AG08395 (cell line): Measurements from ENCODE around the gene LY6G6C.

Experiments used
- DNase-seq: peaks from one replicate; pipeline ENCODE4 v3.0.0; 2012; ENCODE audit warnings: mixed read lengths, low spot score

LY6G6C gene

DNA sequence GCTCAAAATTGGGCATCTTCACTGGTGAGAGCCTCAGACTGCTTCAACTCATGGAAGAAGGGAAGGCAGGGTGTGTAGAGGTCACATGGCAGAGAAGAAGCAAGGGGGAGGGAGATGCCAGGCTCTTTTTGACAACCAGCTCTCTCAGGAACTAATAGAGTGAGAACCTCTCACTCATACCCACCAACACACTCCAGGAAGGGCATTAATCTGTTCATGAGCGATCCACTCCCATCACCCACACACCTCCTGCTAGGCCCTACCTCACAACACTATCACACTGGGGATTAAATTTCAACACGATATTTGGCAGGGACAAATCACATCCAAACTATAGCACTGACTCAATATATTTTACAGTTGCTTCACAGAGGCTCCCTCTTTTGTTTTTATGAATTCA, 20.3 kb upstream of the LY6G6C start:
- DNase-seq = no peak

- no peak for DNase-seq
These were observed 19.1 kb upstream of the LY6G6C start for GRCh38 chr6:31740397-31741223.

GRCh38 chr6:31739639-31740396, 18.3 kb upstream of the LY6G6C start, which contains the start of gene MSH5:
Gene MSH5 (plus strand): TSS chr6:31740005. CDS start chr6:31740467, 462 bp downstream.
- peak; percentile 99 for DNase-seq

GRCh38 chr6:31737991-31738979, 16.7 kb upstream of the LY6G6C start:
- DNase-seq = peak; percentile 81

DNA sequence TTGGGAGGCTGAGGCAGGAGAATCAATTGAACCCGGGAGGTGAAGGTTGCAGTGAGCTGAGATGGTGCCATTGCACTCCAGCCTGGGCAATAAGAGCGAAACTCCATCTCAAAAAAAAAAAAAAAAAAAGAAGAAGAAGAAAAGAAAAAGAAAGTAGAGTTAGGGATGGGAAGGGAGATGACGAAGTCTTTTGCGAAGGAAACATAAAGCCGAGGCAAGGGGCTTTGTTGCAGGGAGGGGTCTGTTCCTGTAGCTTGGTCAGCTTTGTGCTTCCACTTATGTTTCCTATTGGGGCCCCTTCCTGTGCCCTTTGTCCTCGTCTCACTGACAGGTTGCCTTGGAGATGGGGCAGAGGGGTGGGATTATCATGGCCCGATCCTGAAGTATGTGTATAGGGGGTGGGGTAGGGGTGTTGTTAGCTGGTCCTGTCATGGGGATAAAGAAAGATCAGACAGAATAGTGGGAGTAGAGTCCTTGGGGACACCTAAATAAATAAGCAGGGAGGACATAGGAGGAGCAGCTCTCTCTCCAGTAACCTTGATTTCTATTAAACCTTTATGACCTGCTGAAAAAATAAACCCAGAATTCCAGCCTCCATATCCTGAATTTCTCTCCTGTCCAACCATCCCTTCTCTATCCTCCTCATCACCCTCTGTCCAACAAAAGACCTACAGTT, 15.9 kb upstream of the LY6G6C start:
- no peak for DNase-seq

DNA sequence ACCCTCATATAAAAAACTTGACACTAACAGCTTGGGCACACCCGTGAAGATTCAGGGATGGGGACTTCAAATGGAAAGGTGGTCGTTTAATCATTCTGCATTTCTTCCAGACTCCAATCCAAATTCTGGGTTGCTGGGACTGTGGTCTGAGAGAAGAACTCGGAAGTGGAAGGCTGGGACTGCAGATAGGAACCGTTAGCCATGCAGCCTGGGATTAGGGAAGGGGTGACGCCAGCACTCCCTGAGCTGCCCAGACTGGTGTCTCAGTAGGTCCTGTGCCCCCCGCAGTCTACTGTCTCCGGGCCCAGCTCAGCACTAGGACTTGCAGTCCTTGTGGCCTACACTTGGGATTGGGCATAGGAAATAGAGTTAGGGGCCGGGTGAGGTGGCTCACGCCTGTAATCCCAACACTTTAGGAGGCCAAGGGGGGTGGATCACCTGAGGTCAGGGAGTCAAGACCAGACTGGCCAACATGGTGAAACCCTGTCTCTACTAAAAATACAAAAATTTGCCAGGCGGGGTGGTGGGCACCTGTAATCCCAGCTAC, 15.3 kb upstream of the LY6G6C start:
- no peak for DNase-seq

GRCh38 chr6:31736021-31736767, 14.6 kb upstream of the LY6G6C start, which contains the start of gene CLIC1:
Gene CLIC1 (minus strand): TSS chr6:31736530. CDS start chr6:31736300, 230 bp downstream.
- DNase-seq = peak; percentile 92

GRCh38 chr6:31734821-31735406, 13.4 kb upstream of the LY6G6C start:
- DNase-seq = peak; percentile 60

- DNase-seq = no peak
These were observed 12.8 kb upstream of the LY6G6C start for GRCh38 chr6:31734247-31734820.

- DNase-seq = no peak
These were observed 12.2 kb upstream of the LY6G6C start for GRCh38 chr6:31733734-31734133.

DNA sequence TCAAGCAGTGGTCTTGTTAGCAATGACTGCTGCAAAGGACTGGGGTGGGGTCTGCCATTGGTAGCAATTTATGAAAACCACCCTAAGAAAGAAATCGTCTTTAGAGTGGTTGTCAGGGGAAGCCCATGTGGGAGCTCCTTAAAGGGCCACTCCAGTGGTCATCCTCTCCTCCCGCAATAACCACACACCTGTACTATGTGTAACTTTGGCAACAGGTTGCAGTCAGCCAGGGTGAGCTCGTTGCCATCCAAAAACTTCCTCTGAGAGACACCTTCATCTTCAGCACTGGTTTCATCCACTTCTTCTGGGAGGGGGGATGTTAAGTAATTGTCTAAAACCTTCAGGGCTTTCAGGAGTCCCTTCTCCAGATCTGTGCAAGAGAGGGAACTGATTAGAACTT, 10.5 kb upstream of the LY6G6C start:
- no peak for DNase-seq

DNA sequence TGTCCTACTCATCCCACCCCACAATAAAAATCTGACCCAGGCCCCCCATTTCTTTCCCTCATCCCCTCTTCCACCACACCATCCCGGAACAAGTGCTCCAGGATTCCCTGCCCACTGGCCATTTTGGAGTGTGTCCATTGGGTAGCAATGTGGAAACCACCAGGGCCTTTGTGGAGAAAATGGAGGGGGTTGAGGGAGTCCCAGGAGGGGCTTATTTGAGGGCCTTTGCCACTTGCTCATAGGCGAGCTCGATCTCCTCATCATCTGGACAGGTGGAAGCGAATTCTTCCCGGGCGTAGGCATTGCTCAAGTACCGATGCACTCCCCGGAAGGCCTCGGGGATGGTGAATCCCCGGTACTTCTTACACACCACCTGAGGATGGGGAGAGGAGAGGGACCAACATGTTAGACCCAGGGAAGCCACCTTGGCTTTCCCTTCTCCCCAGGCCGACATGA, 9.1 kb upstream of the LY6G6C start:
- no peak for DNase-seq

DNA sequence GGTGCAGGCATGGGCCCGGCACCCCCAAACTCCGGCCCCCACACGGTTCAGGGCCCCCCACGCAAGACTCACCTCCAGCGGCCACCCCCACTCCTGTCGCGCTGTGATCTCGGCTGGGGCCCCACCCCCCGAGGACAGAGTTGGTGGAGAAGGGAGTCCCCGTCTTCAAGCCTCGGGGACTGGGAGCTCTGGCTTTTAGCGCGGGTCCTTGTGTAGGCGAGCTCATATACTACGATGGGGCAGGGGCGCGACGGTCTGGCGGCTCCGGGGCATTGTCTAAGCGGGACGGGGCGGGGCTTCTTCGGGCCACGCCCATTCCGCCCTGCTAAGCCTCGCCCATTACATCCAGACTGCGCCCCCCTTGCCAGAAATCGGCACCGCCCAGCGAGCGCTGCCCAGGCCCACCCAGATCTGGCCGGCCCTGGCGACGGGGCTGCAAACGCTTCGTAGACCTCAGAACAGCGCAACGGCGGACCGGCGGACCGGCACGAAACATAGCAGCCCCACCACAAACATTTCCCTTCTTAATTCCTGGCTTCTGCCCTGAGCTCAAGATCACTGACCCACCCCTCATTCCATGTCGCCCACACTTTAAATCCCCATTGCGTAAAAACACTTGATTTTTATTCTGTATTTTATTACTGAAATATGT, 8.6 kb upstream of the LY6G6C start:
- DNase-seq = peak; percentile 90

GRCh38 chr6:31729515-31729978, 8.0 kb upstream of the LY6G6C start:
- DNase-seq = peak; percentile 94

- no peak for DNase-seq
These were observed 7.4 kb upstream of the LY6G6C start, which contains the start of gene DDAH2 for GRCh38 chr6:31728767-31729514. Gene DDAH2 (minus strand): TSS chr6:31729299. CDS start chr6:31729161, 138 bp downstream.

DNA sequence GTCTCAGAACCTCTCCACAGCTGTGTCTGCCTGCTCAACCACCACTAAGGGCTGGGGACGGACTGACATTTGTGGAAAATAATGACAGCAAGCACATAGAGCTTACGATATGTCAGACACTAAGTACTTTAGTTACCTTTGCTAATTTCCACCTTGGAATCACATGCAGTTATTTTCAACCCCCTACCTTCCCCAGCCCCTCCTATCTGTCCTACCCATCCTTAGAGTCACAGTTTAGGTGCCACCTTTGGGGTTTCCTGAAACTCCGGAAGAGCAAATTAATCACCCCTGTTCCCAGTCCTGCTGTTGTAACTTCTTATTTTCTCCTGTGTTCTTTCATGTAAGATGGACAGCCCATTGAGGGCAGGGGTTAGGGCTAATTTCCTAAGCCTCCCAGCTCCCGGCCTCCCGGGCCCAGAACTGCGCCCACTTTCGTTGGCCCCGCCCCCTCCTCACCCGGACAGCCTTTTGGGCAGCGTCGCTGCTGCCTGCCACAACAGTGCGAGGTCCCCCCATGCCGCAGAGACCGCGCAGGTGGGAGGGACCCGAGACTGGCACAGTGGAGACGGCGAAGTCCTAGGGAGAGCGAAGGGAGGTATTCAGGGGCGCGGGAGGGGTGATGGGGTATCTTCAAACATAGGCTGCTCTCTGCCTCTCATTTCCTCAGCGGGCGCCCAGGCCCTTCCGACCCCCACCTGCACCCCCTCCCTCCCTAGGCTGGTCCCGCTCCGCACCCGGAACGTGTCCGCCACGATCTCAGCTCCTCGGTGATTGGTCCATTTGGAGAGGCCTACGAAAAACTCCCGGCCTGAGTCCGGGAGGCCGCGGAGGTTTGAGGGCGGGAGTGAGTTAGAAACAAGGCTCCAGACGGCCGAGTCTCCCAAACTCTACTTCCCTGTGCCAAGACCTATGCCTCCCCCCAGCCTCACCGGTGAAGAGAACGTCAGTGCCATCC, 6.4 kb upstream of the LY6G6C start:
- DNase-seq = peak; percentile 41
